Panc1 (cell line): Measurements from ENCODE around the gene MAP3K14. TPM values are rescaled to one million over a fixed set of nuclear protein-coding genes. Genes with fewer than 3 reads are reported as not detected.

Source experiments
- ATAC-seq: fragments of 200-7000 bp; cut with Tn5 transposase; 2 replicates; pipeline ENCODE4 v1.9.1; 2020; ENCODE audit warnings: mild to moderate bottlenecking, moderate library complexity
- BruUV-seq: library from RNA; stranded (reverse); fragments of 400-500 nt; replicated peaks from 2 replicates; lab custom pipeline; 2021; lab: Mats Ljungman, UMichigan
- CTCF ChIA-PET: fragments of 300-600 bp; sonication (Branson Sonifier 250); formaldehyde crosslinking; loops from one replicate; lab custom pipeline; 2022; ENCODE audit warnings: antibody characterized with exemption; lab: Charles Lee
- POLR2A ChIA-PET: fragments of 300-600 bp; sonication (Branson Sonifier 250); formaldehyde crosslinking; loops from one replicate; lab custom pipeline; 2022; ENCODE audit warnings: antibody characterized with exemption; lab: Charles Lee
- DNase-seq: peaks from one replicate; pipeline ENCODE4 v3.0.0-alpha.2; 2010; ENCODE audit warnings: low read depth, low spot score
- H3K27ac ChIP-seq: 2 replicates; pipeline ENCODE4 v1.5.1; 2011; ENCODE audit warnings: mild to moderate bottlenecking, low read length, inconsistent platforms
- H3K27me3 ChIP-seq: fragments of 200-500 bp; sonication (Bioruptor generic); 2 replicates; pipeline ENCODE4 v1.6.0; 2014; ENCODE audit warnings: low read length, inconsistent platforms; ENCODE audit not compliant: control insufficient read depth, insufficient read depth
- H3K36me3 ChIP-seq: fragments of 200-500 bp; sonication (Bioruptor generic); 2 replicates; pipeline ENCODE4 v1.5.1; 2014; ENCODE audit warnings: inconsistent platforms, mild to moderate bottlenecking, low read length, moderate library complexity; ENCODE audit not compliant: control insufficient read depth, insufficient read depth
- H3K4me1 ChIP-seq: 2 replicates; pipeline ENCODE4 v1.5.1; 2011; ENCODE audit warnings: inconsistent platforms, mild to moderate bottlenecking, low read length, moderate library complexity; ENCODE audit not compliant: control insufficient read depth, insufficient read depth
- H3K4me3 ChIP-seq, 2 experiments: 2 replicates each; pipeline ENCODE4 v1.5.1; 2011 to 2012; ENCODE audit warnings: low read depth in 2 of 2, low read length in 2 of 2, mild to moderate bottlenecking in 2 of 2, inconsistent platforms in 1 of 2, moderate library complexity in 1 of 2
- H3K9me3 ChIP-seq: fragments of 200-500 bp; sonication (Bioruptor generic); 2 replicates; pipeline ENCODE4 v1.5.1; 2014; ENCODE audit warnings: low read depth, mild to moderate bottlenecking, inconsistent platforms, low read length, moderate library complexity; ENCODE audit not compliant: control insufficient read depth, insufficient read depth
- POLR2AphosphoS5 ChIP-seq: IDR thresholded peaks from 2 replicates; pipeline ENCODE4 v1.6.1; 2012; ENCODE audit warnings: mild to moderate bottlenecking, low read depth, low read length, moderate library complexity
- SIN3A ChIP-seq: IDR thresholded peaks from 2 replicates; pipeline ENCODE4 v1.6.1; 2012; ENCODE audit warnings: low read depth, mild to moderate bottlenecking, low read length, moderate library complexity, borderline replicate concordance; ENCODE audit not compliant: insufficient read depth
- TCF7L2 ChIP-seq: IDR thresholded peaks from 2 replicates; pipeline ENCODE4 v1.6.1; 2011; ENCODE audit warnings: mild to moderate bottlenecking, low read depth, low read length, inconsistent platforms
- in situ Hi-C: cut with HindIII; loops from 2 replicates; pipeline ENCODE4 v1.10.0; 2016; ENCODE audit warnings: low sequenced_read_pairs, low pct_unique_long_range_greater_than_20kb
- intact Hi-C: fragments of 100-400 bp; cut with micrococcal nuclease; formaldehyde crosslinking; loops from one replicate; pipeline ENCODE4 v1.10.0; 2022; ENCODE audit not compliant: unreplicated experiment
- total RNA-seq: library from RNA; stranded (reverse); gene quantifications from one replicate; pipeline ENCODE4 v1.2.1, GENCODE V29; 2021; ENCODE audit not compliant: unreplicated experiment
- TF ChIP-seq, protein P1 (sequence below), 2 experiments: IDR thresholded peaks; 2 replicates each; pipeline ENCODE4 v1.6.1; 2011 to 2012; ENCODE audit warnings: low read depth in 2 of 2, control low read depth in 1 of 2, low read length in 1 of 2, mild to moderate bottlenecking in 1 of 2, moderate library complexity in 1 of 2; ENCODE audit not compliant: insufficient read depth in 1 of 2
- TF ChIP-seq, protein P2 (sequence below): fragments of 450-650 bp; IDR thresholded peaks from 2 replicates; pipeline ENCODE4 v1.5.1; 2017; ENCODE audit warnings: mild to moderate bottlenecking

The MAP3K14 gene
- total RNA-seq, 1 experiment from 2014 or later: 80.8 TPM

DNA sequence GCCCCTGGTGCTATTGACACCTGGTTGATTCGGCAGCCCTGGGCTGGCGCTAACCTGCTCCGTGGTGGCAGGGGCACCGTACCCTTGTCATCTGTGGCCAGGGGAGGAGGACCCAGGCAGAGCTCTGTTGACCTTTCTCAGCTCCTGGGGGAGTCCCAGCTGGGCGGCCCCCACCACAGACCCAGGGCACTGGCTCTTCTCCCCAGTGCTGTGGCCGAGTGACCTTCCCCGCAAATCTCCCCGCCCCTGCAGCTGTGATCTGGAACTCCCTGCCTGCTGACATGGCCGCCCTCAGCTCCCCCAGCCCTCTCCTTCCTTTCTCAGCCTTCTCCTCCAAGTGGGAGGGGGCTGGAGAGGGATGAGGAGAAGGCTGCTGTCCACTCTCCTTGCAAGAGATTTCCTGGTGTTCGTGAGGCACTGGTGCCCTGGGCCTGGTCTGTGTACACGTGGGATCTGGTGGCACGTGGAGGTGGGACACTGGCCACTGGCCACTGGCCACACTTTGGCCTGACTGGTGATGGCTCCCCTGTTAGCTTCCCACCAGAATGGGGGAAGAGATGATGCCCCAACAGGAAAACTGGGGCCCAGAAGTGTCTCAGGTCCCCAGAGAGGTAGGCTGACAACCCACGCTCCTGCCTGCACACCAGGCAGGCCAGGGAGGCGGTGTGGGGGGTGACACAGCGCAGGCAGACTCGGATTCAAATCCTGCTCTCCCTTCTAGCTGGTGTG lies 87.0 kb downstream of the MAP3K14 start:
- CTCF ChIA-PET: interaction anchor here (0.9 to 2.2 kb wide), 3 partner anchors 11 to 95 kb away, joined by 3 to 14 read pairs (median 5); partner anchors contain the start of gene ACBD4
- TF ChIP-seq SIN3A (no peak), POLR2AphosphoS5 (no peak), TCF7L2 (no peak)
- TF ChIP-seq, protein P1, sequence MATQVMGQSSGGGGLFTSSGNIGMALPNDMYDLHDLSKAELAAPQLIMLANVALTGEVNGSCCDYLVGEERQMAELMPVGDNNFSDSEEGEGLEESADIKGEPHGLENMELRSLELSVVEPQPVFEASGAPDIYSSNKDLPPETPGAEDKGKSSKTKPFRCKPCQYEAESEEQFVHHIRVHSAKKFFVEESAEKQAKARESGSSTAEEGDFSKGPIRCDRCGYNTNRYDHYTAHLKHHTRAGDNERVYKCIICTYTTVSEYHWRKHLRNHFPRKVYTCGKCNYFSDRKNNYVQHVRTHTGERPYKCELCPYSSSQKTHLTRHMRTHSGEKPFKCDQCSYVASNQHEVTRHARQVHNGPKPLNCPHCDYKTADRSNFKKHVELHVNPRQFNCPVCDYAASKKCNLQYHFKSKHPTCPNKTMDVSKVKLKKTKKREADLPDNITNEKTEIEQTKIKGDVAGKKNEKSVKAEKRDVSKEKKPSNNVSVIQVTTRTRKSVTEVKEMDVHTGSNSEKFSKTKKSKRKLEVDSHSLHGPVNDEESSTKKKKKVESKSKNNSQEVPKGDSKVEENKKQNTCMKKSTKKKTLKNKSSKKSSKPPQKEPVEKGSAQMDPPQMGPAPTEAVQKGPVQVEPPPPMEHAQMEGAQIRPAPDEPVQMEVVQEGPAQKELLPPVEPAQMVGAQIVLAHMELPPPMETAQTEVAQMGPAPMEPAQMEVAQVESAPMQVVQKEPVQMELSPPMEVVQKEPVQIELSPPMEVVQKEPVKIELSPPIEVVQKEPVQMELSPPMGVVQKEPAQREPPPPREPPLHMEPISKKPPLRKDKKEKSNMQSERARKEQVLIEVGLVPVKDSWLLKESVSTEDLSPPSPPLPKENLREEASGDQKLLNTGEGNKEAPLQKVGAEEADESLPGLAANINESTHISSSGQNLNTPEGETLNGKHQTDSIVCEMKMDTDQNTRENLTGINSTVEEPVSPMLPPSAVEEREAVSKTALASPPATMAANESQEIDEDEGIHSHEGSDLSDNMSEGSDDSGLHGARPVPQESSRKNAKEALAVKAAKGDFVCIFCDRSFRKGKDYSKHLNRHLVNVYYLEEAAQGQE (IDR thresholded peaks at IDR 0.05; ENCODE audit: insufficient read depth in 1 of 2, low read depth in 2 of 2, low read length in 1 of 2): no peak
- TF ChIP-seq, protein P2, sequence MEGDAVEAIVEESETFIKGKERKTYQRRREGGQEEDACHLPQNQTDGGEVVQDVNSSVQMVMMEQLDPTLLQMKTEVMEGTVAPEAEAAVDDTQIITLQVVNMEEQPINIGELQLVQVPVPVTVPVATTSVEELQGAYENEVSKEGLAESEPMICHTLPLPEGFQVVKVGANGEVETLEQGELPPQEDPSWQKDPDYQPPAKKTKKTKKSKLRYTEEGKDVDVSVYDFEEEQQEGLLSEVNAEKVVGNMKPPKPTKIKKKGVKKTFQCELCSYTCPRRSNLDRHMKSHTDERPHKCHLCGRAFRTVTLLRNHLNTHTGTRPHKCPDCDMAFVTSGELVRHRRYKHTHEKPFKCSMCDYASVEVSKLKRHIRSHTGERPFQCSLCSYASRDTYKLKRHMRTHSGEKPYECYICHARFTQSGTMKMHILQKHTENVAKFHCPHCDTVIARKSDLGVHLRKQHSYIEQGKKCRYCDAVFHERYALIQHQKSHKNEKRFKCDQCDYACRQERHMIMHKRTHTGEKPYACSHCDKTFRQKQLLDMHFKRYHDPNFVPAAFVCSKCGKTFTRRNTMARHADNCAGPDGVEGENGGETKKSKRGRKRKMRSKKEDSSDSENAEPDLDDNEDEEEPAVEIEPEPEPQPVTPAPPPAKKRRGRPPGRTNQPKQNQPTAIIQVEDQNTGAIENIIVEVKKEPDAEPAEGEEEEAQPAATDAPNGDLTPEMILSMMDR: no peak
- DNase-seq: no peak
- no TSS peak for BruUV-seq
- Histone ChIP-seq H3K27me3 (no peaks in the 10 kb centered on the region), H3K4me1 (peaks cover 58% of the 10 kb centered on the region), H3K36me3 (no peaks in the 10 kb centered on the region), H3K4me3 (no peak overlapping the region), H3K9me3 (no peaks in the 10 kb centered on the region), H3K27ac (peak overlapping the region; percentile 96)
- intact Hi-C loops: no loop called here
- POLR2A ChIA-PET: interaction anchor here (1.2 kb wide), 1 partner anchor 87 kb away, joined by 3 read pairs; the partner anchor contains the start of gene MAP3K14
- no peak for ATAC-seq
- in situ Hi-C loops: no loop called here

DNA sequence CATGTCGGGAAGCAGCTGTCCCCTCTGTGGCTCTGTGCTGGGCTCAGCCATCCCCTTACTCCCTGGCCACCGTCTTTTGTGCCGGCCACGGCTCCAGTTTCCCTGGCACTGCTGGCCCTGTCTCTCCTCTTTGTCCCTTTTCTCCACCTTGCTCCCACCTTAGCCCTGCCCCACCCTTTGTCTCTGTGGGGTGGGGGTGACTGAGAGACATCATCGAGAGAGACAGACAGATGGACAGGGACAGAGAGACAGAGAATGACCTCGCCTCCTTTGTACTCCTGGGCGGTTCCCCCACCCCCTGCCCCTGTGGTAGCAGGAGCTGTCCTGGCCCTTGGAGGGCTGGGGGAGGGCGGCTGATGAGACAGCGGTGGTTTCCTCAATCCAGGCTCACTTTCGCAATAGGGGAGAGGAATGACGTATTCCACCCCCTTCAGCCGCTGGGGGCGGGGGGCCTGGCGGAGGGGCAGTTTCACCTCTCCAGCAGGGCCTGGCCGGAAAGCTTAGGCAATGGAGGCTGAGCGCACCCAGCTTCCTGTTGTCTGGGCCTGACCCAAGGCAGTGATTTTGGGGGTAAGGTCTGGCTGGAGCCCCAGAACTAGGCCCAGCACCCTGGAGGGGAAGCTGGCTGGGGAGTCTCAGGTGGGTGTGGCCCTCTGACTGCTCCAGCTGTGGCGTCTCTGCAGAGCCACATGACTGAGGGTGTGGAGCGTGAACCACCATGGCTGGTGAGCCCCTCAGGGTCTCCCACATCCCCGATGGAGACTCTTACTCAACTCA lies 87.9 kb downstream of the MAP3K14 start:
- H3K27me3 ChIP-seq: no peaks in the 10 kb centered on the region
- peaks cover 67% of the 10 kb centered on the region for H3K4me1 ChIP-seq
- no peaks in the 10 kb centered on the region for H3K9me3 ChIP-seq
- H3K4me3 ChIP-seq: no peak overlapping the region
- ATAC-seq (peak; percentile 47), DNase-seq (no peak)
- ChIA-PET CTCF (interaction anchor here (1.2 kb wide), 1 partner anchor 94 kb away, joined by 5 read pairs; the partner anchor contains the start of gene ACBD4), POLR2A (no interaction called here)
- no peaks in the 10 kb centered on the region for H3K36me3 ChIP-seq
- no TSS peak for BruUV-seq
- in situ Hi-C loops (no loop called here), intact Hi-C loops (no loop called here)
- no peak for TF ChIP-seq POLR2AphosphoS5
- no peak for TF ChIP-seq TCF7L2
- TF ChIP-seq, protein P2: no peak
- TF ChIP-seq, protein P1 (IDR thresholded peaks at IDR 0.05; ENCODE audit: insufficient read depth in 1 of 2, low read depth in 2 of 2, low read length in 1 of 2): no peak
- no peak for TF ChIP-seq SIN3A
- peak overlapping the region; percentile 96 for H3K27ac ChIP-seq
